Breast epithelium (tissue), 3 donors: Measurements from ENCODE around the gene CFAP107.
"Not testable (repeated sequence)": the region's sequence is repeated elsewhere in the genome, so short reads cannot be mapped to it uniquely, and the experiment has no call there.

Experiments
- POLR2A ChIP-seq: fragments of 450-650 bp; IDR thresholded peaks from one replicate; pipeline ENCODE4 v1.6.1; 2016; ENCODE audit warnings: antibody characterized with exemption, mild to moderate bottlenecking, moderate library complexity
- TF ChIP-seq, protein P1 (sequence below), 3 donors: fragments of 450-650 bp; IDR thresholded peaks; one replicate each; pipeline ENCODE4 v1.5.1; 2016 to 2017; ENCODE audit warnings: antibody characterized with exemption in 3 of 3, mild to moderate bottlenecking in 3 of 3, moderate library complexity in 3 of 3

DNA sequence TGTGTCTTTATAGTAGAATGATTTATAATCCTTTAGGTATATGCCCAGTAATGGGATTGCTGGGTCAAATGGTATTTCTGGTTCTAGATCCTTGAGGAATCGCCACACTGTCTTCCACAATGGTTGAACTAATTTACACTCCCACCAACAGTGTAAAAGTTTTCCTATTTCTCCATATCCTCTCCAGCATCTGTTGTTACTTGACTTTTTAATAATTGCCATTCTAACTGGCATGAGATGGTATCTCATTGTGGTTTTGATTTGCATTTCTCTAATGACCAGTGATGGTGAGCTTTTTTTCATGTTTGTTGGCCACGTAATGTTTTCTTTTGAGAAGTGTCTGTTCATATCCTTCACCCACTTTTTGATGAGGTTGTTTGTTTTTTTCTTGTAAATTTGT is 14.9 kb upstream of the CFAP107 start:
- TF ChIP-seq, protein P1, sequence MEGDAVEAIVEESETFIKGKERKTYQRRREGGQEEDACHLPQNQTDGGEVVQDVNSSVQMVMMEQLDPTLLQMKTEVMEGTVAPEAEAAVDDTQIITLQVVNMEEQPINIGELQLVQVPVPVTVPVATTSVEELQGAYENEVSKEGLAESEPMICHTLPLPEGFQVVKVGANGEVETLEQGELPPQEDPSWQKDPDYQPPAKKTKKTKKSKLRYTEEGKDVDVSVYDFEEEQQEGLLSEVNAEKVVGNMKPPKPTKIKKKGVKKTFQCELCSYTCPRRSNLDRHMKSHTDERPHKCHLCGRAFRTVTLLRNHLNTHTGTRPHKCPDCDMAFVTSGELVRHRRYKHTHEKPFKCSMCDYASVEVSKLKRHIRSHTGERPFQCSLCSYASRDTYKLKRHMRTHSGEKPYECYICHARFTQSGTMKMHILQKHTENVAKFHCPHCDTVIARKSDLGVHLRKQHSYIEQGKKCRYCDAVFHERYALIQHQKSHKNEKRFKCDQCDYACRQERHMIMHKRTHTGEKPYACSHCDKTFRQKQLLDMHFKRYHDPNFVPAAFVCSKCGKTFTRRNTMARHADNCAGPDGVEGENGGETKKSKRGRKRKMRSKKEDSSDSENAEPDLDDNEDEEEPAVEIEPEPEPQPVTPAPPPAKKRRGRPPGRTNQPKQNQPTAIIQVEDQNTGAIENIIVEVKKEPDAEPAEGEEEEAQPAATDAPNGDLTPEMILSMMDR (IDR thresholded peaks at IDR 0.05): not testable (repeated sequence)
- TF ChIP-seq POLR2A: not testable (repeated sequence)
